ENCODE measurements around the gene NAGK. TPM values are rescaled to one million over a fixed set of nuclear protein-coding genes. Genes with fewer than 3 reads are reported as not detected.
"Not testable (repeated sequence)": the region's sequence is repeated elsewhere in the genome, so short reads cannot be mapped to it uniquely, and the experiment has no call there.

The NAGK gene
- total and polyA plus RNA-seq, 12 donors = 56.8 to 262 (median 85.1) TPM

- H3K36me3 ChIP-seq (replicated peaks in 1 of 2) = no peaks in the 10 kb centered on the region
- DNase-seq = no peak
- 81 to 96% (median 90%) methylated on average over 3 to 5 of the region's 5 CpGs for WGBS, 4 donors
- intact Hi-C loops (cut with DNase I) = no loop called here
- no peaks in the 10 kb centered on the region for H3K9me3 ChIP-seq (replicated peaks in 1 of 3)
- no peak overlapping the region for H3K4me3 ChIP-seq
- H3K27ac ChIP-seq = no peak overlapping the region
- H3K4me1 ChIP-seq (replicated peaks in 1 of 2) = no peaks in the 10 kb centered on the region
- H3K27me3 ChIP-seq = no peaks in the 10 kb centered on the region
- TF ChIP-seq POLR2A (IDR thresholded peaks at IDR 0.05) = no peak
- no peak for TF ChIP-seq CTCF (IDR thresholded peaks at IDR 0.05)
Observed at GRCh38 chr2:71103809-71104208, 35.4 kb downstream of the NAGK start.

GRCh38 chr2:71106463-71106862 lies 38.0 kb downstream of the NAGK start:
- H3K27me3 ChIP-seq; intact Hi-C loops (cut with DNase I): not testable (repeated sequence)
- 77 to 85% (median 84%) methylated on average over 6 of the region's 6 CpGs for WGBS, 4 donors

GRCh38 chr2:71108091-71108490 lies 39.6 kb downstream of the NAGK start:
- Histone ChIP-seq H3K27ac (no peak overlapping the region), H3K9me3 (replicated peaks in 1 of 3) (no peaks in the 10 kb centered on the region), H3K4me3 (no peak overlapping the region), H3K36me3 (replicated peaks in 1 of 2) (peaks cover 0 to 7% of the 10 kb centered on the region in 2 donors), H3K4me1 (replicated peaks in 1 of 2) (no peaks in the 10 kb centered on the region), H3K27me3 (no peaks in the 10 kb centered on the region)
- TF ChIP-seq CTCF (IDR thresholded peaks at IDR 0.05) (no peak), POLR2A (IDR thresholded peaks at IDR 0.05) (no peak)
- intact Hi-C loops (cut with DNase I) = no loop called here
- DNase-seq = no peak
- WGBS, 4 donors = 87 to 97% (median 92%) methylated on average over 2 of the region's 2 CpGs

More at GRCh38 chr2:71106463-71106862, 38.0 kb downstream of the NAGK start:
- not testable (repeated sequence) for H3K9me3 ChIP-seq (replicated peaks in 1 of 3); H3K4me3 ChIP-seq; H3K36me3 ChIP-seq (replicated peaks in 1 of 2); H3K4me1 ChIP-seq (replicated peaks in 1 of 2); DNase-seq; H3K27ac ChIP-seq

- no peak for DNase-seq
- no peak overlapping the region for H3K27ac ChIP-seq
- 87 to 91% (median 89%) methylated on average over 1 of the region's 1 CpG for WGBS, 4 donors
- no peaks in the 10 kb centered on the region for H3K4me1 ChIP-seq (replicated peaks in 1 of 2)
- intact Hi-C loops (cut with DNase I) = no loop called here
- TF ChIP-seq POLR2A (IDR thresholded peaks at IDR 0.05) (no peak), CTCF (IDR thresholded peaks at IDR 0.05) (no peak)
- H3K4me3 ChIP-seq = no peak overlapping the region
- peaks cover 0 to 14% of the 10 kb centered on the region in 2 donors for H3K36me3 ChIP-seq (replicated peaks in 1 of 2)
- H3K27me3 ChIP-seq = no peaks in the 10 kb centered on the region
- H3K9me3 ChIP-seq (replicated peaks in 1 of 3) = peaks cover 0 to 4% (median 0%) of the 10 kb centered on the region in 3 donors
Observed at GRCh38 chr2:71113843-71114242, 45.4 kb downstream of the NAGK start.

- Histone ChIP-seq H3K27ac (no peak overlapping the region), H3K27me3 (no peaks in the 10 kb centered on the region), H3K4me3 (no peak overlapping the region), H3K4me1 (replicated peaks in 1 of 2) (no peaks in the 10 kb centered on the region), H3K36me3 (replicated peaks in 1 of 2) (peaks cover 0 to 20% of the 10 kb centered on the region in 2 donors), H3K9me3 (replicated peaks in 1 of 3) (peaks cover 0 to 4% (median 0%) of the 10 kb centered on the region in 3 donors)
- TF ChIP-seq CTCF (IDR thresholded peaks at IDR 0.05) (no peak), POLR2A (IDR thresholded peaks at IDR 0.05) (no peak)
- DNase-seq = no peak
- intact Hi-C loops (cut with DNase I) = no loop called here
Observed at GRCh38 chr2:71117063-71117462, 48.6 kb downstream of the NAGK start.
